ENCODE measurements around the gene TMEM229B.

Gene TMEM229B

GRCh38 chr14:67477926-67478799, 10.4 kb downstream of the TMEM229B start:
- TF ChIP-seq, protein P1, sequence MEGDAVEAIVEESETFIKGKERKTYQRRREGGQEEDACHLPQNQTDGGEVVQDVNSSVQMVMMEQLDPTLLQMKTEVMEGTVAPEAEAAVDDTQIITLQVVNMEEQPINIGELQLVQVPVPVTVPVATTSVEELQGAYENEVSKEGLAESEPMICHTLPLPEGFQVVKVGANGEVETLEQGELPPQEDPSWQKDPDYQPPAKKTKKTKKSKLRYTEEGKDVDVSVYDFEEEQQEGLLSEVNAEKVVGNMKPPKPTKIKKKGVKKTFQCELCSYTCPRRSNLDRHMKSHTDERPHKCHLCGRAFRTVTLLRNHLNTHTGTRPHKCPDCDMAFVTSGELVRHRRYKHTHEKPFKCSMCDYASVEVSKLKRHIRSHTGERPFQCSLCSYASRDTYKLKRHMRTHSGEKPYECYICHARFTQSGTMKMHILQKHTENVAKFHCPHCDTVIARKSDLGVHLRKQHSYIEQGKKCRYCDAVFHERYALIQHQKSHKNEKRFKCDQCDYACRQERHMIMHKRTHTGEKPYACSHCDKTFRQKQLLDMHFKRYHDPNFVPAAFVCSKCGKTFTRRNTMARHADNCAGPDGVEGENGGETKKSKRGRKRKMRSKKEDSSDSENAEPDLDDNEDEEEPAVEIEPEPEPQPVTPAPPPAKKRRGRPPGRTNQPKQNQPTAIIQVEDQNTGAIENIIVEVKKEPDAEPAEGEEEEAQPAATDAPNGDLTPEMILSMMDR (IDR thresholded peaks at IDR 0.05; ENCODE audit: extremely low read depth, missing control alignments), result no peak
- DNase-seq (ENCODE audit: low spot score), result no peak

DNA sequence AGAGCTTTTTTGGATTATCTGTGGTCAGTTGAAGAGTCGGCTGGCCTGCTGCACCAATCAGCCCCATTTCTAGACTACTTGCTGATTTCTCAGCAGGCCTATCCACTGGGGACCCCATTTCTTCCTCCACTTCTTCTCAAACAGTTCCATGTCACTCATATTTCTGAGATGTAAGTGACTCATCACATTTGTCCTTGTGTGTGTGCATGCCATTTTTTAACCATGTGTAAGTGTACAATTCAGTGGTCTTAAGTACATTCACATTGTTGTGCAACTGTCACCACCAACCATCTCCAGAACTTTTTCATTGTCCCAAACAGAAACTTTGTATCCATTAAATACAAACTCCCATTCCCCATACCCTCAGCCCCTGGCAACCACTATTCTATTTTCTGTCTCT, 14.2 kb downstream of the TMEM229B start:
- TF ChIP-seq, protein P1 (IDR thresholded peaks at IDR 0.05; ENCODE audit: extremely low read depth, missing control alignments), result no peak
- DNase-seq (ENCODE audit: low spot score), result no peak

- TF ChIP-seq, protein P1 (IDR thresholded peaks at IDR 0.05; ENCODE audit: extremely low read depth, missing control alignments), result no peak
- no peak for DNase-seq (ENCODE audit: low spot score)
These were observed 15.0 kb downstream of the TMEM229B start for GRCh38 chr14:67473290-67474082.

DNA sequence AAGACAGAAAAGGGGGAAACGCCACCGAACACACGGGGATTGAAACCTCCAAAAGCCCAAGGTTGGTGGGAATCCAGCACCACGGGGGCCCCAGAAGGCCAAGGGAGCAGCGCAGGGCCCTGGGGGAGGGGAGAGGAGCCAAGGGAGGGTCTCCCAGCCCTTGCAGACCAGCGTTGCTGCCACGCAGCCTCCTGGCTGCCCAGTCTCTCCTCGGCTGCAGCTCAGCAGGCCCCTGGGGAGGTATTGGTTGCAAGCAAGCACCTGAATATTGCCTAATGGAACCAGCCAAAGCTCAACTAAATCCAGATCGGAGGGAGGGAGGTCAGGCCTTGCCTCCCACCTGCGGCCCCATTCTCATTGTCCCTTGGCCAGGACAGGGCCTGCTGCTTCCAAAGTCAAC, 15.8 kb downstream of the TMEM229B start:
- TF ChIP-seq, protein P1 (IDR thresholded peaks at IDR 0.05; ENCODE audit: extremely low read depth, missing control alignments), result no peak
- DNase-seq (ENCODE audit: low spot score), result no peak

DNA sequence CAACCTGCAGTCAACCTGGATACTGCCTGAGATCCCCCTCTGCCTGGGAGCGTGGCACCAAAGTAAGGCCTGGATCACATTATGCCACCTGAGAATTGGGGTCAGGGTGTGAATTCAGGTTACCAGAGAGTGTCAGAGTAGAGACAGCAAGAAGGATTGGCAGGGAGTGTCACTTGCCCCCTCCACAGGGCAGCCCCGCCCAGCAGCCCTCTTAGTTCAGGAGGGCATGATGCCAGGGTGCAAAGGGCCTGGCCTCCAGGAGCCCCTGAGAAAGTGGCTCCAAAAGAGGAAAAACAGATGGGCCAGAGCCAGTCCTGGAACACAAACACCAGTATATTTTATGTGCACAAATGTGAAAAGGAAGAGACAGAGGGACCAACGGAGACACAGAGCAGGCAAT, 18.6 kb downstream of the TMEM229B start:
- TF ChIP-seq, protein P1 (IDR thresholded peaks at IDR 0.05; ENCODE audit: extremely low read depth, missing control alignments), result no peak

DNA sequence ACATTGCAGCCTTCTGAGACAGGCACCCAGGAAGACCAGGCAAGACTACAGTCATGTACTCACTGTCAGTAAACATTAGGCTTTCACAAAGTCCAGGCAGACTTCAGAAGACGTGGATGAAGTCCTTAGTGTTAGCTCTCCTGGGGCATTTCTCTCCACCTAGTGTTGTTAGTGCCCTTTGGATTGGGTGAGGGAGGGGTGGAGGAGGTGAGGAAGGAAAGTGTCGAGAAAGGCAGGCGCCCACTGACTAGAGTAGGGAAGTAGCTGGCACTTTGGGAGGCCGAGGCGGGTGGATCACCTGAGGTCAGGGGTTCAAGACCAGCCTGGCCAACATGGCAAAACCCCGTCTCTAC, 20.2 kb downstream of the TMEM229B start:
- no peak for DNase-seq (ENCODE audit: low spot score)
- TF ChIP-seq, protein P1 (IDR thresholded peaks at IDR 0.05; ENCODE audit: extremely low read depth, missing control alignments), result no peak

More for the DNA sequence above, 18.6 kb downstream of the TMEM229B start:
- DNase-seq (ENCODE audit: low spot score), result no peak

DNA sequence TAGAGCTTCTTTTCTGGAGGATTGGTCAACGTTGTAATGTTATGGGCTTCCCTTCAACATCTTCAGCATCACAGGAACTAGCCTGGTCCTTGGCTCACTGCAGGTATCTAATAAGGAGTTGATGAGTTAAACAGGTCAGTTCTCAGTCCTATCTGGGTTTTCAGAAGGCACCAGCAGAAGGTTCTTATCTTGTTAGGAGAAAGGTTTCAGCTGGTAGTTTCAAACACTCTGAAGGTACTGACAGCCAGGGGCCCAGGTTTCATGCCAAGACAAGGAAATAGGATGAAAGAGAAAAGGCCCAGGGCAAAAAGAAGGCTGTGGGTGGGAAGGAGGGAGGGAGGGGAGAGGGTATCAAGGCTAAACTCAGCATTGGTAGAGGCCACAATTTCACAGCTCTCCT, 21.4 kb downstream of the TMEM229B start:
- DNase-seq (ENCODE audit: low spot score), result no peak
- TF ChIP-seq, protein P1 (IDR thresholded peaks at IDR 0.05; ENCODE audit: extremely low read depth, missing control alignments), result no peak

Measured in GM20000 (cell line).